GM10847 (cell line): ENCODE measurements around the gene LMO1.

Source experiments
- POLR2A ChIP-seq: IDR thresholded peaks from 2 replicates; pipeline ENCODE4 v1.6.1; 2011; ENCODE audit not compliant: insufficient read length; ENCODE audit errors: extremely low read depth

LMO1 gene

GRCh38 chr11:8243458-8243857 lies 20.2 kb downstream of the LMO1 start:
- no peak for TF ChIP-seq POLR2A

GRCh38 chr11:8242499-8243280 lies 21.0 kb downstream of the LMO1 start:
- no peak for TF ChIP-seq POLR2A

GRCh38 chr11:8242118-8242475 lies 21.6 kb downstream of the LMO1 start:
- no peak for TF ChIP-seq POLR2A

GRCh38 chr11:8241373-8242117 lies 22.1 kb downstream of the LMO1 start:
- TF ChIP-seq POLR2A, result no peak

GRCh38 chr11:8239536-8240228 lies 24.0 kb downstream of the LMO1 start:
- no peak for TF ChIP-seq POLR2A

GRCh38 chr11:8239040-8239439 lies 24.6 kb downstream of the LMO1 start:
- TF ChIP-seq POLR2A, result no peak

- TF ChIP-seq POLR2A, result no peak
These were observed 26.2 kb downstream of the LMO1 start for GRCh38 chr11:8237453-8237852.

GRCh38 chr11:8235925-8236324 lies 27.8 kb downstream of the LMO1 start:
- no peak for TF ChIP-seq POLR2A

GRCh38 chr11:8234910-8235309 lies 28.8 kb downstream of the LMO1 start:
- no peak for TF ChIP-seq POLR2A

- TF ChIP-seq POLR2A, result no peak
These were observed 29.3 kb downstream of the LMO1 start for GRCh38 chr11:8234425-8234821.

- TF ChIP-seq POLR2A, result no peak
These were observed 29.8 kb downstream of the LMO1 start for GRCh38 chr11:8233691-8234424.

- no peak for TF ChIP-seq POLR2A
These were observed 30.6 kb downstream of the LMO1 start for GRCh38 chr11:8232849-8233606.

GRCh38 chr11:8232414-8232813 lies 31.3 kb downstream of the LMO1 start:
- no peak for TF ChIP-seq POLR2A

GRCh38 chr11:8231979-8232378 lies 31.7 kb downstream of the LMO1 start:
- no peak for TF ChIP-seq POLR2A
